ENCODE results near the gene SLC9A3.

SLC9A3 gene

GRCh38 chr5:427415-428087, 96.7 kb downstream of the SLC9A3 start:
- DNase-seq = no peak

- no peak for DNase-seq
These were observed 97.8 kb downstream of the SLC9A3 start for GRCh38 chr5:426392-426976.

DNA sequence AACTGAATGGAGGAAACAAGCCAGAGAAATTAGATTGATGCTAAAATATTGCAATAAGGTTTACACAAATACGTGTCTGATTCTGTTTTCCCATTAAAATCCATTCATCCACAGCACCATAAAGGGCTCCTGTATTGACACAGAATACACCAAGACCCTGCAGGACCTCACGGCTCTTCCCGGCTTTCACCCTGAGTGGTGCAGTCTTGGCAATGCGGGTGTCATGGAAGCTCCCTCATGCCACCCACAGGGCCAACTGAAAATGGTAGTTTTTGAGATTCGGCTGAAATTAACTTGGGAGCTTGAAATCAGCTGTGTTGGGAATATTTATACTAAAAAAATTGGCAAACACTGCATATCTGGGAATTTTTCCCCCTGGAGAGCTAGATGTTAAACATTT, 98.5 kb downstream of the SLC9A3 start:
- peak; percentile 52 for DNase-seq

DNA sequence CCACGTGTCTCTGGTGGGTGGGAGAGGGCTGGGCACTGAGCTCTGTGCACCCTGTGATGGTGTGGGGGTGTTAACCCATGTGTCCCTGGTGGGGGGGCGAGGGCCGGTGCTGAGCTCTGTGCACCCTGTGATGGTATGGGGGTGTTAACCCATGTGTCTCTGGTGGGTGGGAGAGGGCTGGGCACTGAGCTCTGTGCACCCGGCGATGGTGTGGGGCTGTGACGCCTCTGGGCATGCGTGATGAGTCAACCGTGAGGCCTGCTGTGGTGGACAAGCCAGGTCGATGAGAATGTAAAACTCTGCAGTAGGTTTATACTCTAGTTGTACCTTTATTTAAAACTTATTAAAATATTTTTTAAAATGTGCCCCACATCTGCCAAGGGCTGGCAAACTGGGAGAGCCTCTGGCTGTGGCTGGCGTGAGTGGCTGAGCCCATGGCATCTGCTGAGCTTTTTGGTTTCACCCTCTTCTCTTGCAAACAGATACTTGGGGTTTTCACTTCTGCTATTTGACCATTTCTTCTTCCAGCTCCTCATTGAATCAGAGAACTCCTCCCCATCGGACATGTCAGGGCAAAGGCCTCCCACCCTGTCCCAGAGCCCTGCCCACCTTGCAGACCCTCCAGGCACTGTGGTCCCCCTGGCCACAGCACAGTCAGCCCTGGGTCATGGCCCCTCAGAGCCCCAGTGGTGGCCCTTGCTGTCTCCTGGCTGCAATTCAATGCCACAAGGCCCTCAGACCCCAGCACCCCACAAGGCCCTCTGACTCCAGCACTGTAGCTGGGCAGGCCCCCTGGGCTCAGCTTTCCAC, 99.7 kb downstream of the SLC9A3 start:
- no peak for DNase-seq

- no peak for DNase-seq
These were observed 100.5 kb downstream of the SLC9A3 start for GRCh38 chr5:423626-424261.

GRCh38 chr5:423233-423565, 101.0 kb downstream of the SLC9A3 start:
- DNase-seq = no peak

DNA sequence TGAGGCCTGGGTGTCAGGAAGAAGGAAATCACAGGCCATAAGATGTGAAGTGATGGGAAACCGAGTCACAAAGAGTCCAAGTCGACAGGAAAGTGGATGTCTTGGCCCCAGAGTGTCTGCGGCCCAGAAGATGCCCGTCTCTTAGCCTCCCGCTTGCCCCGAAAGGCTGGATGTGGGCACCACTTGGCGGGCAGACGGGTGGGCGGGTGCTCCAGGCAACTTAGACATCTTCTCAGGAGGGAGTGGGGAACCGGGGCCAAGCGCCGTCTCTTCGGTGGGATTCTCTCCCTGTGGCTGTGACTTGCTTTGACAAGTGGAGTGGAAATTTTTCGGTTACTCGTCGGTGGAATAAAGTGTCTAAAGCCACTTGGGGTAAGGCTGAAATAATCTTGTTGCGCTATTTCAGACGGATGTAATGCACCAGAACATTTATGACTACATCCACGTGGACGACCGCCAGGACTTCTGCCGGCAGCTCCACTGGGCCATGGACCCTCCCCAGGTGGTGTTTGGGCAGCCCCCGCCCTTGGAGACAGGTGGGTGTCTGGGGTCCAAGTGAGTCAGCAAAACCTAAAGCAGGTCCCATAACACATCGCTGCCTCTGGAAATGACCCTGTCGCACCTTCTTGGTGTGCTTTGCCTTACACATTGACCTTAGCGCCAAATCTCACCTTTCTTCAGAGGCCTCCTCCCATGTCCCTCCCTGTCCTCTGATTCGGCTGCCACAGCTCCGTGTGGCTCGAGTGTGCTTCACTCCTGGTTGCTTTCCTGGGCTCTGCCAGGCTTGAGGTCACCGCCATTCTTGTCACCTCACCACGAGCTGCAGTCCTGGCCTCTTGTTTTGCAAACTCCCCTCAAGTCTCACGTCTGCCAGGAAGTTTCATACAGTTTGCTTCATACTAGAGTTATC, 101.7 kb downstream of the SLC9A3 start:
- DNase-seq = no peak

GRCh38 chr5:421901-422300, 102.3 kb downstream of the SLC9A3 start:
- DNase-seq = no peak

GRCh38 chr5:421287-421880, 102.9 kb downstream of the SLC9A3 start:
- no peak for DNase-seq

DNA sequence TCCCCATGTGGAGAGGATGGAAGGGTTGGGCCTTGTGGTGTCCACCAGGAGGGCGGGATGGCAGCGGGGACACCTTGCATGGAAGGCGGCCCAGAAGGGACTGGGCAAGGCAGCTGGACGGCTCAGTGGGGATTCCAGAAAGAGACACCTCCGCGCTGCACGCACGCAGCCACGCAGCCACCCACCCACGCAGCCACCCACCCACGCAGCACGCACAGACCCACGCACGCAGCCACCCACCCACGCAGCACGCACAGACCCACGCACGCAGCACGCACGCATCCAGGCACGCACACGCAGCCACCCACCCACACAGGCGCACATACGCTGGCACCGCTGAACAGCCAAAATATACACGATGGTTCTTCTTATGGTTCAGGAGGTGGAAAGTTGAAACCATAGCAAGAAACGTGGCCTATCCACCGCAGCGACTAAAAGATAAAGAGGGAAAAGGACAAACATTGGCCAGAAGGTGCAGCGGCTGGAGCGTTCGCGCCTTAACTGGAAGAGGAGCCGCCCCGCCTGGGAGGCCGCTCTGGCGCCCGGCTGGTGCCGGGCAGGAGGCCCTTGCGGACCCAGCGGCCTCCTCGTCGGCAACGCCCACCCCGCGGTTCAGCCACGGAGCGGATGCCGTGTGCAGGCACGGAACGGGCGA, 103.5 kb downstream of the SLC9A3 start:
- DNase-seq = no peak
